Ovary (tissue), 9 donors: ENCODE measurements around the gene SMIM10. TPM values are rescaled to one million over a fixed set of nuclear protein-coding genes. Genes with fewer than 3 reads are reported as not detected.

Source experiments
- DNase-seq, 5 donors: peaks; one replicate each; pipeline ENCODE4 v3.0.0-alpha.2; 2019 to 2020
- H3K27ac ChIP-seq, 2 donors: fragments of 200-600 bp; one replicate each; pipeline versions ENCODE4 v1.5.1 to v1.8.0; 2019 to 2022
- H3K27me3 ChIP-seq: fragments of 200-600 bp; one replicate; pipeline ENCODE4 v1.8.0; 2022
- H3K36me3 ChIP-seq: fragments of 200-600 bp; sonication (generic); one replicate; pipeline ENCODE4 v1.5.1; 2019
- H3K4me1 ChIP-seq: one replicate; pipeline ENCODE4 v1.8.1; 2013; ENCODE audit warnings: mild to moderate bottlenecking, moderate library complexity; ENCODE audit not compliant: insufficient read depth
- H3K4me3 ChIP-seq: fragments of 200-600 bp; sonication (generic); one replicate; pipeline ENCODE4 v1.5.1; 2017
- H3K9me3 ChIP-seq, 2 donors: fragments of 200-600 bp in 1 of 2; sonication (generic) in 1 of 2; one replicate each; pipeline versions ENCODE4 v1.5.1 to v1.8.1; 2013 to 2019; ENCODE audit warnings: mild to moderate bottlenecking in 1 of 2, moderate library complexity in 1 of 2
- EP300 ChIP-seq: sonication (generic); formaldehyde crosslinking; IDR thresholded peaks from one replicate; pipeline ENCODE4 v1.6.1; 2017; ENCODE audit warnings: antibody characterized with exemption
- POLR2A ChIP-seq: fragments of 450-650 bp; IDR thresholded peaks from one replicate; pipeline ENCODE4 v1.6.1; 2017; ENCODE audit warnings: antibody characterized with exemption, mild to moderate bottlenecking, moderate library complexity
- WGBS, 3 donors: extraction: QIAGEN DNeasy Blood & Tissue Kit in 1 of 3; methylation state at CpG; one replicate each; pipeline versions ENCODE4 v1.1.5 to v1.1.7; 2013 to 2017; 5-methylcytosine and 5-hydroxymethylcytosine counted together
- intact Hi-C, 4 donors: fragments of 100-400 bp; cut with DNase I; formaldehyde crosslinking; loops; one replicate each; pipeline versions ENCODE4 v1.11.0 to v1.15.1; 2022 to 2023
- polyA plus RNA-seq, 2 donors: library from polyadenylated mRNA; stranded (reverse); fragments of 200-250 nt in 1 of 2; fragments of 350-450 nt in 1 of 2; fragmentation: Illumina TruSeq in 1 of 2; extraction: RNeasy Lipid Tissue Mini Kit (QIAGEN cat#74804) in 1 of 2; gene quantifications; one replicate each; pipeline ENCODE4 v1.2.3, GENCODE V29; 2013 to 2014
- total RNA-seq, 7 donors: library from RNA; depleted of rRNA in 2 of 7; stranded (reverse); fragments of >200 nt in 2 of 7; fragmentation: NEBNext Ultra II Directional in 3 of 7; extraction: Animal tissue kit (Norgen Biotek cat#: 25700) in 3 of 7; gene quantifications; one replicate each; pipeline versions ENCODE4 v1.1.0 to v1.2.4, GENCODE V29; 2016 to 2023
- TF ChIP-seq, protein P1 (sequence below), 3 donors: fragments of 450-650 bp in 2 of 3; fragments of 200-600 bp in 1 of 3; IDR thresholded peaks; one replicate each; pipeline versions ENCODE4 v1.5.1 to v1.8.0; 2016 to 2022; ENCODE audit warnings: antibody characterized with exemption in 3 of 3, mild to moderate bottlenecking in 1 of 3
- donor health status: DM: no; HTN: no; CAD: no; lungs with moderate emphysema.
- donor health status: DM: no; HTN: no; CAD: no.
- donor health status: Bipolar disorder and iron deficiency.
- donor health status: DM: yes; HTN: yes; CAD: no.
- donor health status: DM: no; HTN: no; CAD: no.
- donor health status: DM: yes; HTN: yes; CAD: no.

Gene SMIM10
- total and polyA plus RNA-seq, 9 donors = 2.7 to 17.9 (median 9.7) TPM

DNA sequence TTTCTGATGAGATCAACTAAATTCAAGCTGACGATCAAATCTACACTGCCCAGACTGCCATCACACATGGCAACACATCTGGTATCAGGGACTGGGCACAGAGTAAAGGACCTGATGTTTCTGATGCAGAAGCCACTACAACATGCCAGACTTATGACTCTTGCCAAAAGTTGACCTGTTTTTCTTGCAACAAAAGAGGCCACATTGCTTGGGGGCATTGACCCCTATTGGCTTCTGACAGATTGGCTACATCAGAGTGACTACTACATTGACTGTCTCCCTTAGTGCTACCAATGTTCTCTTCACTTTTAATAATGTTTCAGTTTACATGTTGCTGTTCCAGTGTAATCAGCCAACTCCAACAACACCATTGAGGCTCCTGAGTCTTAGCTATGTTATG, 15.3 kb upstream of the SMIM10 start:
- Histone ChIP-seq H3K4me3 (no peak overlapping the region), H3K4me1 (no peaks in the 10 kb centered on the region), H3K36me3 (no peaks in the 10 kb centered on the region), H3K27ac (no peak overlapping the region), H3K9me3 (no peaks in the 10 kb centered on the region), H3K27me3 (no peaks in the 10 kb centered on the region)
- DNase-seq = no peak
- no peak for TF ChIP-seq EP300
- TF ChIP-seq POLR2A = no peak
- TF ChIP-seq, protein P1, sequence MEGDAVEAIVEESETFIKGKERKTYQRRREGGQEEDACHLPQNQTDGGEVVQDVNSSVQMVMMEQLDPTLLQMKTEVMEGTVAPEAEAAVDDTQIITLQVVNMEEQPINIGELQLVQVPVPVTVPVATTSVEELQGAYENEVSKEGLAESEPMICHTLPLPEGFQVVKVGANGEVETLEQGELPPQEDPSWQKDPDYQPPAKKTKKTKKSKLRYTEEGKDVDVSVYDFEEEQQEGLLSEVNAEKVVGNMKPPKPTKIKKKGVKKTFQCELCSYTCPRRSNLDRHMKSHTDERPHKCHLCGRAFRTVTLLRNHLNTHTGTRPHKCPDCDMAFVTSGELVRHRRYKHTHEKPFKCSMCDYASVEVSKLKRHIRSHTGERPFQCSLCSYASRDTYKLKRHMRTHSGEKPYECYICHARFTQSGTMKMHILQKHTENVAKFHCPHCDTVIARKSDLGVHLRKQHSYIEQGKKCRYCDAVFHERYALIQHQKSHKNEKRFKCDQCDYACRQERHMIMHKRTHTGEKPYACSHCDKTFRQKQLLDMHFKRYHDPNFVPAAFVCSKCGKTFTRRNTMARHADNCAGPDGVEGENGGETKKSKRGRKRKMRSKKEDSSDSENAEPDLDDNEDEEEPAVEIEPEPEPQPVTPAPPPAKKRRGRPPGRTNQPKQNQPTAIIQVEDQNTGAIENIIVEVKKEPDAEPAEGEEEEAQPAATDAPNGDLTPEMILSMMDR (IDR thresholded peaks at IDR 0.05) = no peak
- 74 to 89% (median 83%) methylated on average over 1 of the region's 1 CpG for WGBS, 3 donors
- intact Hi-C loops = no loop called here

DNA sequence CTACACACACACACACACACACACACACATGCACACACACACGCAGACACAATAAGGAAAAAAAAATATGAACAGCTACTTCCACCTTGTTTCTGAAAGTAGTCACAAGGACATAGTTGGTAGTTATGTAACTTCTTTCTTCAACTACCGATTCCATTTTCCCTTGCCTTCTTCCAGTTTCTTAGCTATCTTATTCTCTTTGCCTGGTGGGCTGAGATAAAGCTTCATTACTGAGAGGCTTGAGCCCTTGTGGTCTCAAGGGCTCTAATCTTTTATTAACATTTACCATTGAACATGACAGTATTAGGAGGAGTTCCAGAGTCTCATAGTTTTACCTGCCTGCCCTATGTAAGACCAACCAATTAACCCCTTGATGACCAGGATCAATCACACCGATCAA, 8.9 kb upstream of the SMIM10 start:
- no peaks in the 10 kb centered on the region for H3K36me3 ChIP-seq
- H3K9me3 ChIP-seq = no peaks in the 10 kb centered on the region
- WGBS, 3 donors = 73 to 82% (median 78%) methylated on average over 3 of the region's 3 CpGs
- DNase-seq = no peak
- intact Hi-C loops = no loop called here
- no peaks in the 10 kb centered on the region for H3K4me1 ChIP-seq
- no peak overlapping the region for H3K4me3 ChIP-seq
- TF ChIP-seq POLR2A (no peak), EP300 (no peak)
- TF ChIP-seq, protein P1 (IDR thresholded peaks at IDR 0.05) = no peak
- no peak overlapping the region for H3K27ac ChIP-seq
- no peaks in the 10 kb centered on the region for H3K27me3 ChIP-seq

DNA sequence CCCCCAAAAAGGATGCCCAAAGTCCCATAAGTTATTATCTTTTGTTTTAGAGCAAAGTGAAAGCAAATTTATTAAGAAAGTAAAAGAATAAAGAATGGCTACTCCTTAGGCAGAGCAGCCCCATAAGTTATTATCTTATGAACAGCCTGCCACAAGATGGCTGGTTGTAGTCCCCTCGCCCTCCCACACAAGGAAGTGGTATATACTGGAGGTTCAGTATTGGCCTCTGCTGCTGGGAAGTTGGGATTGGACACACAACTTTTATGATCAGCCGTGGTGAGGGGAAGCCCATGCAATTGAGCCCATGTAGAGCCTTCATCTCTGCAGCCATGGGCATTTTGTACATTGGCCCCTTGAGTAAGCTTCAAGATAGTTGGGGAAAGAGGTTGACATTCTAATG, 8.0 kb upstream of the SMIM10 start:
- H3K9me3 ChIP-seq = no peaks in the 10 kb centered on the region
- no peak overlapping the region for H3K27ac ChIP-seq
- no peak overlapping the region for H3K4me3 ChIP-seq
- TF ChIP-seq POLR2A (no peak), EP300 (no peak)
- TF ChIP-seq, protein P1 (IDR thresholded peaks at IDR 0.05) = no peak
- no peak for DNase-seq
- 72 to 79% (median 75%) methylated on average over 2 of the region's 2 CpGs for WGBS, 3 donors
- no peaks in the 10 kb centered on the region for H3K4me1 ChIP-seq
- no peaks in the 10 kb centered on the region for H3K36me3 ChIP-seq
- no peaks in the 10 kb centered on the region for H3K27me3 ChIP-seq
- intact Hi-C loops = no loop called here

DNA sequence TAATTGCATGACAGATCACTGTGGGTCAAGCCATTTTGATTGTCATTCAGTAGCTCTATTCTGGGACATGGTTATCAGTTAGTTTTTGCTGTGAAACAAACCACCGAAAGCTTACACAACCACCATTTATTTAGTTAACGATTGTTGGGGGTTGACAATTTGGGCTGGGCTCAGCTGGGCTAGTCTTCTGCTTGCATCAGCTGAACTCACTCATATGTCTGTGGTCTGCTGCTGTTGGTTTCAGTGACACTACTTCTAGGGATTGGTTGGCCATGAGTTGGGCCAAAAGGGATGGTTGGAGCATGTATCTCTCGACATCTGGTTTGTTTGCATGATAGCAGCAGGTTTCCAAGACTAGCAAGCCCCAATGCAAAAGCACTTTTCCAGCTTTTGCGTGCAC, 5.3 kb upstream of the SMIM10 start:
- intact Hi-C loops = no loop called here
- DNase-seq = no peak
- no peak overlapping the region for H3K4me3 ChIP-seq
- H3K27ac ChIP-seq = no peak overlapping the region
- WGBS, 3 donors = 73 to 84% (median 80%) methylated on average over 4 of the region's 4 CpGs
- no peaks in the 10 kb centered on the region for H3K36me3 ChIP-seq
- TF ChIP-seq, protein P1 (IDR thresholded peaks at IDR 0.05) = no peak
- TF ChIP-seq EP300 = no peak
- no peak for TF ChIP-seq POLR2A
- H3K9me3 ChIP-seq = no peaks in the 10 kb centered on the region
- no peaks in the 10 kb centered on the region for H3K27me3 ChIP-seq
- H3K4me1 ChIP-seq = no peaks in the 10 kb centered on the region

DNA sequence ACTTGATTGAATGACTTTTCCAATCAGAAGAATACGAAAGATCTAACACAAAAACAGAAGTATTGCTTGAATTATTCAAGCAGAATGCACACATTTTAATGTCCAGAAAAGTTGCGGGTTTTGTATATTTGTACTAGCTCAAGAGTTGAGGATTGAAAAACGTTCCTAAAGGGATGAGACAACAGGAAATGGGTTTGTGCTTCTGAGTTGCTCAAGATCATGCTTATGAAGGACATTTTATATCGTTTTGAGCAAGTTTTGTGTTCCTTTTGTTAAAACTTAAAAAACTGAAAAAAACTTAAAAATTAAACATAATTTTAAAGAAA, 353 bp upstream of the SMIM10 start:
- no peaks in the 10 kb centered on the region for H3K4me1 ChIP-seq
- H3K27ac ChIP-seq = no peak overlapping the region
- WGBS, 3 donors = 37 to 40% (median 38%) methylated on average over 4 of the region's 4 CpGs
- H3K36me3 ChIP-seq = no peaks in the 10 kb centered on the region
- H3K27me3 ChIP-seq = no peaks in the 10 kb centered on the region
- H3K4me3 ChIP-seq = peak overlapping the region; percentile 47
- DNase-seq = no peak
- TF ChIP-seq POLR2A (no peak), EP300 (no peak)
- TF ChIP-seq, protein P1 (IDR thresholded peaks at IDR 0.05) = no peak
- intact Hi-C loops = no loop called here
- no peaks in the 10 kb centered on the region for H3K9me3 ChIP-seq
